Tibial artery (tissue), 4 donors: Measurements from ENCODE around the gene CAPZB.

Source experiments
- DNase-seq, 2 donors: peaks; one replicate each; pipeline ENCODE4 v3.0.0-alpha.2; 2019
- H3K27ac ChIP-seq, 2 donors: fragments of 200-600 bp; sonication (generic) in 1 of 2; 1 replicate in 1 of 2; 2 replicates in 1 of 2; pipeline ENCODE4 v1.5.1; 2018 to 2019; ENCODE audit warnings: mild to moderate bottlenecking in 1 of 2
- H3K27me3 ChIP-seq, 2 donors: fragments of 200-600 bp; sonication (generic) in 1 of 2; one replicate each; pipeline versions ENCODE4 v1.5.1 to v1.6.0; 2016 to 2019
- H3K36me3 ChIP-seq, 3 donors: fragments of 200-600 bp; sonication (generic) in 2 of 3; one replicate each; pipeline ENCODE4 v1.5.1; 2016 to 2019; ENCODE audit warnings: mild to moderate bottlenecking in 2 of 3
- H3K4me1 ChIP-seq, 4 donors: fragments of 200-600 bp; sonication (generic) in 2 of 4; 1 replicate in 3 of 4; 2 replicates in 1 of 4; pipeline ENCODE4 v1.5.1; 2016 to 2019
- H3K4me3 ChIP-seq, 2 donors: fragments of 200-600 bp; sonication (generic) in 1 of 2; 1 replicate in 1 of 2; 2 replicates in 1 of 2; pipeline ENCODE4 v1.5.1; 2018 to 2019; ENCODE audit warnings: mild to moderate bottlenecking in 2 of 2
- H3K9me3 ChIP-seq, 3 donors: fragments of 200-600 bp; sonication (generic) in 1 of 3; one replicate each; pipeline ENCODE4 v1.5.1; 2016 to 2019
- intact Hi-C: fragments of 100-400 bp; cut with DNase I; formaldehyde crosslinking; loops from one replicate; pipeline ENCODE4 v1.15.0; 2023; ENCODE audit warnings: low total_unique reads
- TF ChIP-seq, protein P1 (sequence below), 2 experiments: fragments of 200-600 bp in 1 of 2; fragments of 450-650 bp in 1 of 2; IDR thresholded peaks; one replicate each; pipeline ENCODE4 v1.5.1; 2017 to 2019; ENCODE audit warnings: antibody characterized with exemption in 2 of 2, mild to moderate bottlenecking in 1 of 2, moderate library complexity in 1 of 2

CAPZB gene

GRCh38 chr1:19495799-19496526 is 10.6 kb upstream of the CAPZB start:
- H3K4me3 ChIP-seq: no peak overlapping the region
- DNase-seq: no peak
- H3K36me3 ChIP-seq: no peaks in the 10 kb centered on the region
- intact Hi-C loops: loop anchor here (10.0 kb wide), 1 partner anchor 89 kb away; no protein-coding TSS in a partner anchor
- TF ChIP-seq, protein P1, sequence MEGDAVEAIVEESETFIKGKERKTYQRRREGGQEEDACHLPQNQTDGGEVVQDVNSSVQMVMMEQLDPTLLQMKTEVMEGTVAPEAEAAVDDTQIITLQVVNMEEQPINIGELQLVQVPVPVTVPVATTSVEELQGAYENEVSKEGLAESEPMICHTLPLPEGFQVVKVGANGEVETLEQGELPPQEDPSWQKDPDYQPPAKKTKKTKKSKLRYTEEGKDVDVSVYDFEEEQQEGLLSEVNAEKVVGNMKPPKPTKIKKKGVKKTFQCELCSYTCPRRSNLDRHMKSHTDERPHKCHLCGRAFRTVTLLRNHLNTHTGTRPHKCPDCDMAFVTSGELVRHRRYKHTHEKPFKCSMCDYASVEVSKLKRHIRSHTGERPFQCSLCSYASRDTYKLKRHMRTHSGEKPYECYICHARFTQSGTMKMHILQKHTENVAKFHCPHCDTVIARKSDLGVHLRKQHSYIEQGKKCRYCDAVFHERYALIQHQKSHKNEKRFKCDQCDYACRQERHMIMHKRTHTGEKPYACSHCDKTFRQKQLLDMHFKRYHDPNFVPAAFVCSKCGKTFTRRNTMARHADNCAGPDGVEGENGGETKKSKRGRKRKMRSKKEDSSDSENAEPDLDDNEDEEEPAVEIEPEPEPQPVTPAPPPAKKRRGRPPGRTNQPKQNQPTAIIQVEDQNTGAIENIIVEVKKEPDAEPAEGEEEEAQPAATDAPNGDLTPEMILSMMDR (IDR thresholded peaks at IDR 0.05): no peak
- no peaks in the 10 kb centered on the region for H3K27me3 ChIP-seq
- H3K27ac ChIP-seq: peak overlapping the region in 1 of 2 donors; percentile 12
- H3K4me1 ChIP-seq: peaks cover 0 to 8% (median 7%) of the 10 kb centered on the region in 4 donors
- no peaks in the 10 kb centered on the region for H3K9me3 ChIP-seq

DNA sequence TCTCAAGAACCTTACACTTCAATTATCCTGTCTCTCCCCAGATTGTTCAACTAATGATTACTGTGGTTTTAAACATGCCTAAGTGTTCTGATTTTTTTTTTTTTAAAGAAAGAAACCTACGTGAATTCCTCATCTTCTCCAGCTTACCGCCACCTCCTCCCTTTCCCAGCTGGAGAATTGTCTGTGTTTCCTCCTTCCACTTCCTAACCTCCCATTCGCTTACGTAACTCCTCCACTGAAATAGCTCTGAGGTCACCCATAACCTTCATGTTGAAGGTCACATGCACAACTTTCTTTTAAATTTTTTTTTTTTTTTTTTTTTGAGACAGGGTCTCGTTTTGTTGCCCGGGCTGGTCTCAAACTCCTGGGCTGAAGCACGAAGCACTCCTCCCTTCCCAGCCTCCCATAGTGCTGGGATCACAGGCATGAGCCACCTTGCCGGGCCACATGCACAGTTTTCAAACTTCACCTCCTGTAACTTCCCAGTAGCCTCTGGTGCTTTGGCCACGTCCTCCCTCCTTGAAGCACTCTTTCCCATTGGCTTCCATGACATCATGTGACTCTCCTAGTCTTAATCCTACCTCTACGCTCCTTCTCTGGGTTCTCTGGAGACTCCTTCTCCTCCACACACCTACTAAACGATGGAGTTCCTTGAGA is 9.8 kb upstream of the CAPZB start:
- H3K4me1 ChIP-seq: peaks cover 0 to 8% (median 7%) of the 10 kb centered on the region in 4 donors
- H3K4me3 ChIP-seq: no peak overlapping the region
- H3K9me3 ChIP-seq: no peaks in the 10 kb centered on the region
- H3K27me3 ChIP-seq: no peaks in the 10 kb centered on the region
- H3K36me3 ChIP-seq: no peaks in the 10 kb centered on the region
- intact Hi-C loops: loop anchor here (10.0 kb wide), 1 partner anchor 90 kb away; no protein-coding TSS in a partner anchor
- no peak for DNase-seq
- no peak overlapping the region for H3K27ac ChIP-seq
- TF ChIP-seq, protein P1 (IDR thresholded peaks at IDR 0.05): no peak

DNA sequence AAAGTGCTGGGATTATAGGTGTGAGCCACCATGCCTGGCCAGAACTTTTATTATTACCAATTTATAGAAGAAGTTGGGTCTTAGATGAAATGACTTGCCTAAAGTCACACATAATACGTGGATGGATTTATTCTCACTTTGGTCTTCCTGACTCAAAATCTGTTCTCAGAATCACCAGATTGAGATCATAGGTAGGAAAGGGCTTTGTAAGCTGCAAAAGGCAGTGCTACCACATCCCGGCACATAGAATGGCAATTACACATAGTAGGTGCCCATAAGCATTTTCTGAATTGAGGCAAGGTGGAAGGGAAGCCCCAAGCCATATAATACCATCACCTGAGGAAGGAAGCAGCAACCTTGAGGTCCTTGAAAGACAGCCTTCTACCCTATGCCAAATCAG is 8.2 kb upstream of the CAPZB start:
- H3K36me3 ChIP-seq: no peaks in the 10 kb centered on the region
- DNase-seq: no peak
- H3K4me1 ChIP-seq: peaks cover 0 to 8% (median 7%) of the 10 kb centered on the region in 4 donors
- H3K27me3 ChIP-seq: no peaks in the 10 kb centered on the region
- H3K27ac ChIP-seq: no peak overlapping the region
- intact Hi-C loops: loop anchor here (10.0 kb wide), 1 partner anchor 91 kb away; no protein-coding TSS in a partner anchor
- TF ChIP-seq, protein P1 (IDR thresholded peaks at IDR 0.05): no peak
- H3K4me3 ChIP-seq: no peak overlapping the region
- H3K9me3 ChIP-seq: no peaks in the 10 kb centered on the region

- Histone ChIP-seq H3K4me1 (peaks cover 0 to 21% (median 15%) of the 10 kb centered on the region in 4 donors), H3K27ac (no peak overlapping the region), H3K9me3 (no peaks in the 10 kb centered on the region), H3K36me3 (no peaks in the 10 kb centered on the region), H3K27me3 (no peaks in the 10 kb centered on the region), H3K4me3 (no peak overlapping the region)
- DNase-seq: no peak
- intact Hi-C loops: loop anchor here (5.0 to 10.0 kb wide), 3 partner anchors 95 to 157 kb away; no protein-coding TSS in a partner anchor
- TF ChIP-seq, protein P1 (IDR thresholded peaks at IDR 0.05): no peak
Observed at GRCh38 chr1:19489996-19490395, 4.7 kb upstream of the CAPZB start.

DNA sequence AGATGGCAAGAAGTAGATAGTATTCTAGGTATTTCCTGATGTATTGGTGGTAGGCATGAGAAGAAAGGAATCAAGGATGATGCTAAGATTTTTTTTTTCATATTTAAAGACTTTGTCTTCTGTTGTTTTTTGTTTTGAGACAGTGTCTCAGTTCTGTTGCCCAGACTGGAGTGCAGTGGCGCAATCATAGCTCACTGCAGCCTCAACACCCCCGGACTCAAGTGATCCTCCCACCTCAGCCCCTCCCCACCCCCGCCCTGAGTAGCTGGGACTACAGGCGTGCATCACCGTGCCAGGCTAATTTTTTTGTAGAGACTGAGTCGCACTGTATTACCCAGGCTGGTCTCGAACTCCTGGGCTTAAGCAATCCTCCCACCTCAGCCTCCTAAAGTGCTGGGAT is 2.8 kb upstream of the CAPZB start:
- TF ChIP-seq, protein P1 (IDR thresholded peaks at IDR 0.05): no peak
- no peaks in the 10 kb centered on the region for H3K27me3 ChIP-seq
- H3K4me3 ChIP-seq: no peak overlapping the region
- no peaks in the 10 kb centered on the region for H3K9me3 ChIP-seq
- peak overlapping the region in 1 of 2 donors; percentile 97 for H3K27ac ChIP-seq
- peaks cover 0 to 35% (median 30%) of the 10 kb centered on the region in 4 donors for H3K4me1 ChIP-seq
- peak in 1 of 2 donors; percentile 25 for DNase-seq
- peaks cover 0 to 9% (median 0%) of the 10 kb centered on the region in 3 donors for H3K36me3 ChIP-seq
- intact Hi-C loops: loop anchor here (5.0 to 10.0 kb wide), 2 partner anchors 93 to 159 kb away; no protein-coding TSS in a partner anchor
